ENCODE measurements around the gene SLC39A9. TPM values are rescaled to one million over a fixed set of nuclear protein-coding genes. Genes with fewer than 3 reads are reported as not detected.

The SLC39A9 gene
- total and polyA plus RNA-seq, 10 of the 15 experiments (the other 5 are each of a cell fraction or from before 2014, with no cell fraction given), result 19.9 to 109 (median 46.9) TPM

DNA sequence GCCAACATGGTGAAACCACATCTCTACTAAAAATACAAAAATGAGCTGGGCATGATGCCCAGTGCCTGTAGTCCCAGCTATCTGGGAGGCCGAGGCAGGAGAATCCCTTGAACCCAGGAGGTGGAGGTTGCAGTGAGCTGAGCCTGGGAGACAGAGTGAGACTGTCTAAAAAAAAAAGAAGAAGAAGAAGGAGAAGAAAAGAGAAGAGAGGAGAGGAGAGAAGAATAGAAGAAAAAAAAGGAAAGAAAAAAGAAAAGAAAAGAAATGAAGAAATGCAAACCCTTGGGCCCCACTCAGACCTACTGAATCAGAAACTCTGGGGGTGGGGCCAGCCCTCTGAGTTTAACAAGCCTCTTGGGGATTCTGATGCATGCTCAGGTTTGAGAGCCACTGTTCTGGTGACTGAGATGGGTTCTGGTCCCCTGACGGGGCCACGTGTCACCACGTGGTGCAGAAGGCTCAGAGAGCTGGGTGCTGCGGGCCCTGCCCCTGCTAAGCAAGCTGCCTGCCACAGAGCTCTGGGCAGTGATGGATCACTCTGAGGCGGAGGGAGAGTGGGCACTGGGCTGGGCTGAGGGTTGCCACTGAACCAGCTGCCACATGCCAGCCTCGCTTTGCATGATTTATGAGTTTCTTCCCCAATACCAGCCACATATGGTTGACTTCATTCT lies 37.9 kb upstream of the SLC39A9 start:
- in situ Hi-C loops (cut with MboI) (no loop called here), intact Hi-C loops (cut with micrococcal nuclease; ENCODE audit: unreplicated experiment) (loop anchor here (5.0 kb wide), 1 partner anchor 118 kb away; no protein-coding TSS in a partner anchor)
- POLR2A ChIA-PET, result interaction anchor here (0.6 to 3.6 kb wide), 6 partner anchors 14 to 41 kb away, joined by 3 to 23 read pairs (median 6); partner anchors contain the start of genes ERH and SLC39A9
- Histone ChIP-seq H2AFZ (ENCODE audit: control insufficient read depth, low read depth, low read length) (peak overlapping the region; percentile 6), H3K4me2 (ENCODE audit: control insufficient read depth, insufficient read depth) (no peak overlapping the region), H3K79me2 (ENCODE audit: control insufficient read depth, insufficient read depth, low read length) (no peaks in the 10 kb centered on the region), H3K9me3 (replicated peaks; ENCODE audit: control insufficient read depth, insufficient read depth, low read length) (no peaks in the 10 kb centered on the region), H3K4me3 (no peak overlapping the region), H3K9ac (ENCODE audit: control insufficient read depth, insufficient read depth, low read length) (no peak overlapping the region), H3K4me1 (ENCODE audit: control insufficient read depth, insufficient read depth, low read length) (peaks cover 23% of the 10 kb centered on the region), H3K36me3 (ENCODE audit: control insufficient read depth in 2 of 2, insufficient read depth in 2 of 2, low read length in 1 of 2) (no peaks in the 10 kb centered on the region), H3K27me3 (replicated peaks in 1 of 2; ENCODE audit: control insufficient read depth in 2 of 2, insufficient read depth in 2 of 2, low read length in 1 of 2) (no peaks in the 10 kb centered on the region), H4K20me1 (ENCODE audit: control insufficient read depth, insufficient read depth) (no peaks in the 10 kb centered on the region), H3K27ac (ENCODE audit: control insufficient read depth, insufficient read depth) (no peak overlapping the region)
- WGBS (ENCODE audit: insufficient coverage, insufficient replicate concordance, low lambda C conversion rate, missing lambda C conversion rate), result 28% methylated on average over 7 of the region's 7 CpGs
- SMC1A ChIA-PET (ENCODE audit: uncharacterized antibody, unreplicated experiment), result interaction anchor here (0.6 to 3.9 kb wide), 13 partner anchors 9 to 755 kb away, joined by 3 to 21 read pairs (median 4); no protein-coding TSS in a partner anchor
- BruUV-seq (replicated peaks), result no TSS peak
- RAD21 ChIA-PET (ENCODE audit: unreplicated experiment), result interaction anchor here (0.6 to 11.5 kb wide), 9 partner anchors 9 to 118 kb away, joined by 3 to 143 read pairs (median 4); partner anchors contain the start of genes ERH and SLC39A9
- DNase-seq (ENCODE audit: low read depth, low spot score), result no peak
- no peak for FAIRE-seq
- ATAC-seq, result peak; percentile 63
- CTCF ChIA-PET, result interaction anchor here (0.6 to 4.1 kb wide), 8 partner anchors 9 to 222 kb away, joined by 3 to 23 read pairs (median 4); no protein-coding TSS in a partner anchor
- TF ChIP-seq BACH1 (IDR thresholded peaks at IDR 0.05; ENCODE audit: borderline replicate concordance) (no peak), CEBPB (IDR thresholded peaks at IDR 0.05; ENCODE audit: borderline replicate concordance in 1 of 2, low read depth in 2 of 2, low read length in 2 of 2) (no peak), BMI1 (IDR thresholded peaks at IDR 0.05; ENCODE audit: borderline replicate concordance) (no peak), JUNB (IDR thresholded peaks at IDR 0.05) (no peak), EZH2 (IDR thresholded peaks at IDR 0.05; ENCODE audit: borderline replicate concordance, control insufficient read depth, low read depth, low read length) (no peak), GABPA (IDR thresholded peaks at IDR 0.05; ENCODE audit: low read depth) (no peak), CHD2 (IDR thresholded peaks at IDR 0.05; ENCODE audit: borderline replicate concordance, low read depth, low read length) (no peak), SUZ12 (IDR thresholded peaks at IDR 0.05; ENCODE audit: unreplicated experiment) (no peak), STAT3 (IDR thresholded peaks at IDR 0.05; ENCODE audit: low read depth, low read length) (no peak), SPI1 (IDR thresholded peaks at IDR 0.05; ENCODE audit: borderline replicate concordance, insufficient read depth, low read depth, low read length) (no peak), YBX1 (IDR thresholded peaks at IDR 0.05) (no peak), DPF2 (IDR thresholded peaks at IDR 0.05) (0 out of 2 replicates have a peak, but pooled peaks have one; percentile 11), USF1 (IDR thresholded peaks at IDR 0.05; ENCODE audit: borderline replicate concordance, extremely low read length, insufficient read depth, low read depth, low read length) (peak; percentile 79), POLR2AphosphoS5 (IDR thresholded peaks at IDR 0.05; ENCODE audit: low read length) (no peak), BHLHE40 (IDR thresholded peaks at IDR 0.05; ENCODE audit: borderline replicate concordance in 1 of 2, low read depth in 2 of 2, low read length in 1 of 2) (peak; percentile 10 to 59; a peak in 2 of 4 replicates), ATF2 (IDR thresholded peaks at IDR 0.05; ENCODE audit: low read length) (no peak)
- TF ChIP-seq, protein P1, sequence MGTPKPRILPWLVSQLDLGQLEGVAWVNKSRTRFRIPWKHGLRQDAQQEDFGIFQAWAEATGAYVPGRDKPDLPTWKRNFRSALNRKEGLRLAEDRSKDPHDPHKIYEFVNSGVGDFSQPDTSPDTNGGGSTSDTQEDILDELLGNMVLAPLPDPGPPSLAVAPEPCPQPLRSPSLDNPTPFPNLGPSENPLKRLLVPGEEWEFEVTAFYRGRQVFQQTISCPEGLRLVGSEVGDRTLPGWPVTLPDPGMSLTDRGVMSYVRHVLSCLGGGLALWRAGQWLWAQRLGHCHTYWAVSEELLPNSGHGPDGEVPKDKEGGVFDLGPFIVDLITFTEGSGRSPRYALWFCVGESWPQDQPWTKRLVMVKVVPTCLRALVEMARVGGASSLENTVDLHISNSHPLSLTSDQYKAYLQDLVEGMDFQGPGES (IDR thresholded peaks at IDR 0.05), result no peak
- TF ChIP-seq, protein P2, sequence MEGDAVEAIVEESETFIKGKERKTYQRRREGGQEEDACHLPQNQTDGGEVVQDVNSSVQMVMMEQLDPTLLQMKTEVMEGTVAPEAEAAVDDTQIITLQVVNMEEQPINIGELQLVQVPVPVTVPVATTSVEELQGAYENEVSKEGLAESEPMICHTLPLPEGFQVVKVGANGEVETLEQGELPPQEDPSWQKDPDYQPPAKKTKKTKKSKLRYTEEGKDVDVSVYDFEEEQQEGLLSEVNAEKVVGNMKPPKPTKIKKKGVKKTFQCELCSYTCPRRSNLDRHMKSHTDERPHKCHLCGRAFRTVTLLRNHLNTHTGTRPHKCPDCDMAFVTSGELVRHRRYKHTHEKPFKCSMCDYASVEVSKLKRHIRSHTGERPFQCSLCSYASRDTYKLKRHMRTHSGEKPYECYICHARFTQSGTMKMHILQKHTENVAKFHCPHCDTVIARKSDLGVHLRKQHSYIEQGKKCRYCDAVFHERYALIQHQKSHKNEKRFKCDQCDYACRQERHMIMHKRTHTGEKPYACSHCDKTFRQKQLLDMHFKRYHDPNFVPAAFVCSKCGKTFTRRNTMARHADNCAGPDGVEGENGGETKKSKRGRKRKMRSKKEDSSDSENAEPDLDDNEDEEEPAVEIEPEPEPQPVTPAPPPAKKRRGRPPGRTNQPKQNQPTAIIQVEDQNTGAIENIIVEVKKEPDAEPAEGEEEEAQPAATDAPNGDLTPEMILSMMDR (IDR thresholded peaks at IDR 0.05 in 2 of 3, conservative IDR thresholded peaks at IDR 0.05 in 1 of 3; ENCODE audit: control insufficient read depth in 2 of 3, extremely low read depth in 1 of 3, insufficient read depth in 1 of 3, low read depth in 3 of 3, low read length in 3 of 3), result no peak
